CD1c-positive myeloid dendritic cell (primary cell): ENCODE measurements around the gene KSR2.

Experiments used
- DNase-seq: peaks from one replicate; pipeline ENCODE4 v3.0.0-alpha.2; 2016; ENCODE audit errors: extremely low spot score

The KSR2 gene

DNA sequence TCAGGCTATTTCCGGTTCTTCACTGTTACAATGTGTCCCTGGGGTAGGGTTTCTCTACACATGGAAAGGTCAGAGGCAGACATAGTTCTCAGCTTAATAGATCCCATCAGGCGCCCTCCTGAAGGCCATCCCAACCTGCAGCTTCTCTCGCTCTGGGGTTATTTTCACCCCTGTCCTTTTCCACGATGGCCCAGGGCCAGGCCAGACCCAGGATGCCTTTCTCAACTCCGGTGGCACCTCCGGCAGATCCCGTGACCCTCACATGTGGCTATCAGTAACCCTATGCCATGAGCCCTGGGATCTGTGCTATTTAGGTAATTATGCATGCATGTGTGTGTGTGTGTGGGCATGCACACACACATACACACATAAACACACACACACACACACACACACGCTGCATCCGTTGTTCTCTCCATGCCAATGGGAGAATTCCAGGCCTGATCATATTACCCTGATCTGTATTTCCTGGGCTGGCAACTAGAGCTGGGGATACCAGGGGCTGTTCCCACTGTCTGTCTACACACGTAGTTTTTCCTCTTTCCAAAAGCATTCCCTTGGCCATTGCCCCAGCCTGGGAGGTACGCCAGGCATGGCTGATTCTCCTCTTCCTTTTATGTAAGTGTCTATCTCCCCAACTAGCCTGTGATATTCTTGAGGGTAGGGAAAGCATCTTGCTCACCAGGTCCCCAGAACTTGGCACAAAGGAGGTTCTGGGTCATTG lies 556.2 kb downstream of the KSR2 start:
- no peak for DNase-seq

DNA sequence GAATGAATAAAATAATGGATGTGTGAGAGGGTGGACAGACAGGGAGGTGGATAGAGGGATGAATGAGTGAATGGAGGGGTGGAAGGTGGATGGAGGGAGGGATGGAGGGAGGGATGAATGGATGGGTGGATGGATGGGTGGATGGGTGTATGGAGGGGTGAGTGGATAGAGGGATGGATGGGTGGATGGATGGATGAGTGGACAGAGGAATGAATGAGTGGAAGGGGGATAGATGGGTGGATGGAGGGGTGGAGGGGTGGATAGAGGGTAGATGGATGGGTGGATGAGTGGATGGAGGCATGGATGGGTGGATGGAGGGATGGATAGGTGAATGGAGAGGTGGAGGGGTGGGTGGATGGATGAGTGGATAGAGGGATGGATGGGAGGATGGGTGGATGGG lies 559.5 kb downstream of the KSR2 start:
- no peak for DNase-seq

DNA sequence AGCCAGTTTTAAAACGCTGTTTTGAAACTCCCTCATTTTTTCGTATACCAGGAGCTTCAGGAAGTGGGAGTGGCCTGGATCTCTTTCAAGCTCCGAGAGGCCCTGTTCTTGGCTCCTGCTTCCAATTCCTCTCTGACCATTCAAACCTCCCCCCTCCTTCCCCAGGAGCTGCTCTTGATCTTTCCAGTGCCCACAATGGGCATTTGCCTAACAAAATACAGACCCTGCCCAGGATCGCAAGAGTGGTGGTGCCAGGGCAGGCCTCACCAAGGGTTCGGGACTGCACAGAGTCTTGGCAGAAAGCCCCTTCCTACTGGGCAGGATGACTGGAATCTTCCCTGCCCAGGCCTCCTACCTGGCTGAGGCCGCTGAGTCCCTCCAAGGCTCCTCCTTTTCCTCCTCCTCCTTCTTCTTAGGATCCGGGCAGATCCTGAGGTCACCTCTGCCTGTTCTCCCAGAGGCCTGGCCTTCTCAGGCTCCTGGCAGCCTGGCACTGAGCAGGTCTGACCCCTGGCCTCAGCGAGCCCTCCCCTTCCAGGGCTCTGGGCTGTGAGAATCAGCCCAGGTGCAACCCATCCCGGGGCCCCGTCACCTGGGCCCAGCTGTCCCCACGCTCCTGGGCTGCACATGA lies 560.5 kb downstream of the KSR2 start:
- no peak for DNase-seq

DNA sequence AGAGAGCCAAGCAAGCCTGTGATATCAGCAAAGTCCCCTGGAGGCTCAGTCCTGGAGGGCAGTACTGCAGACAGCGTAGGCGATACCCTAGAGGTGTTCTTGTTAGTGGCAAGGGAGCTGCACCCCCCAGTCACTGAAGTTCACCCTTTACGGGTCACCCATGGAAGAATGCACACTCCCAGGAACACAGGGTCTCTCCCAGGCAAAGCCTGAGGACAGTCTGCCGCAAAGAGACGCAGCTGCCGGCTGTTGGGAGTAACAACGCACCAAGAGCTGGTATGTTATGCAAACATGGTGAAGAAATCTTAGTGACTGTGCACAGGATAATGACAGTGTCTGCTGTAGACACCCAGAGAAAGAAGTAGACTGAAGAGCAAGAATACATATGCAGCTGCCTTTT lies 563.9 kb downstream of the KSR2 start:
- no peak for DNase-seq

DNA sequence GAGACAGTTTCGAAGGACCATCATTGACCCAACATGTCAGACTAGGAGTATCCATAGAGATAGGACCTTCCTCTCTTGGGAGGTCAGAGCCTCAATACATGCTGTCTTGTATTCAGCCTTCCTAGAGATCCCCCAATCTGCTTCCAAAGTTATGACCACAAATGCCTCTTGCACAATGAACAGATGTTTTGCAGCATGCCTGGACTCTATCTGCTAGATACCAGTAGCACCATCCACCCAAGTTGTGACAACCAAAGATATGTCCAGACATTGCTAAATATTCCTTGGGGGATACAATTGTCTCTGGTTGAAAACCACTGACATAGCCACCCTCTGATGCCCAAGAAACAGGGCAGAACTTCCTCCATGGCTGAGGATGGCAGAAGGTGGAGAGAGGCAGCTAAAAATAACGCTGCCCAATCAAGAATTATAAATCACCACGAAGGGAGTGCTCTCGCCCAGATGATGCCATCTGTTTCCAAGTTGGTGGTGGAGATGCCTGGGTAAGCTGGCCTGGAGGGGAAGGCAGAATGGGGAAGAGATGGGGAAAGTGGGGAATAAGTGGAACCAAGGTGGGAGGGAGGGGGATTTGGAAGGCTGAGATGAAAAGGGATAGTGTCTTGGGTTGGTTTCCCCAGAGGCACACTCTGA lies 564.5 kb downstream of the KSR2 start:
- DNase-seq, result no peak

DNA sequence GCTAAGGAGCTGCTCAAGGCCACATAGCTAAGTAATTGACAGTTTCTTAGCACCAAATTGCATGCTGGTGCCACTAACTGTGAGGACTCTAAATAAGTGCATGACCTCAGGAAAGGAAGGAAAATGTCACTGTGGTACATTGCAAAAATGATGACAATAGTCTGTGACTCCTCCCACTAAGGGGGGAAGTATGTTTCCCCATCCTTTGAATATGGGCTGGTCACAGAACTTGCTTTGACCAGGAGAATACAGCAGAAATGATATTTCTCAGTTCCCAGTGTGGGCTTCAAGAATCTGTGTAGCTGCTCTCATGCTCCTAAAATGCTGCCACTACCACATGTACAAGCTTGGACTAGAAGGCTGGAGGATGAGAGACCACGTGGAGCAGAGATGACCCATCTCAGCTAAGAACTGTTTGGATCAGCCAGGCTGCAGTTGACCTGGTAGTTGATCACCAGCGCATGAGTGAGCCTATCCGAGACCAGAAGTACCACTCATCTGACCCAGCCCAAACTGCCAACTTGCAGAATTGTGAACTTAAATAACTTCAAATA lies 565.1 kb downstream of the KSR2 start:
- no peak for DNase-seq
